Transverse colon (tissue), 4 donors: ENCODE measurements around the gene PDE12. TPM values are rescaled to one million over a fixed set of nuclear protein-coding genes. Genes with fewer than 3 reads are reported as not detected.
"Not testable (repeated sequence)": the region's sequence is repeated elsewhere in the genome, so short reads cannot be mapped to it uniquely, and the experiment has no call there.

Experiments
- DNase-seq: peaks from one replicate; pipeline ENCODE4 v3.0.0-alpha.2; 2019
- H3K27ac ChIP-seq, 4 donors: fragments of 200-600 bp; sonication (generic); 2 replicates each; pipeline ENCODE4 v1.5.1; 2016 to 2018; ENCODE audit warnings: inconsistent platforms in 4 of 4
- H3K27me3 ChIP-seq: fragments of 200-600 bp; sonication (generic); 2 replicates; pipeline ENCODE4 v1.5.1; 2017; ENCODE audit warnings: inconsistent platforms
- H3K36me3 ChIP-seq, 4 donors: fragments of 200-600 bp; sonication (generic); 2 replicates each; pipeline ENCODE4 v1.5.1; 2017 to 2019; ENCODE audit warnings: inconsistent platforms in 4 of 4
- H3K4me1 ChIP-seq, 4 donors: fragments of 200-600 bp; sonication (generic); 2 replicates each; pipeline ENCODE4 v1.5.1; 2017 to 2020; ENCODE audit warnings: inconsistent platforms in 4 of 4
- H3K4me3 ChIP-seq, 4 donors: fragments of 200-600 bp; sonication (generic); 1 replicate in 1 of 4; 2 replicates in 3 of 4; pipeline versions ENCODE4 v1.5.1 to v1.6.1; 2017 to 2019; ENCODE audit warnings: inconsistent platforms in 4 of 4
- H3K9me3 ChIP-seq, 2 donors: fragments of 200-600 bp; sonication (generic); 2 replicates each; pipeline ENCODE4 v1.5.1; 2017 to 2019; ENCODE audit warnings: inconsistent platforms in 2 of 2
- CTCF ChIP-seq, 5 experiments: fragments of 200-600 bp in 3 of 5; fragments of 450-650 bp in 2 of 5; sonication (generic) in 3 of 5; IDR thresholded peaks; 1 replicate in 2 of 5; 2 replicates in 3 of 5; pipeline ENCODE4 v1.5.1; 2016 to 2017; ENCODE audit warnings: antibody characterized with exemption in 5 of 5, inconsistent platforms in 3 of 5, mild to moderate bottlenecking in 2 of 5, moderate library complexity in 1 of 5
- EP300 ChIP-seq: sonication (generic); formaldehyde crosslinking; IDR thresholded peaks from one replicate; pipeline ENCODE4 v1.6.1; 2017; ENCODE audit warnings: antibody characterized with exemption, low read depth
- POLR2A ChIP-seq: fragments of 450-650 bp; IDR thresholded peaks from one replicate; pipeline ENCODE4 v1.6.1; 2016; ENCODE audit warnings: antibody characterized with exemption, mild to moderate bottlenecking, moderate library complexity
- POLR2AphosphoS5 ChIP-seq, 3 donors: sonication (generic); formaldehyde crosslinking; IDR thresholded peaks; one replicate each; pipeline ENCODE4 v1.6.1; 2016; ENCODE audit warnings: antibody characterized with exemption in 3 of 3
- WGBS, 2 donors: methylation state at CpG; one replicate each; pipeline ENCODE4 v1.1.5; 2018; ENCODE audit warnings: low coverage in 1 of 2; 5-methylcytosine and 5-hydroxymethylcytosine counted together
- in situ Hi-C, 4 donors: fragments of 200-750 bp; cut with MboI; loops; one replicate each; pipeline versions ENCODE4 v1.15.0 to v1.15.1; 2017; ENCODE audit warnings: low sequenced_read_pairs in 3 of 4, low pct_ligation_motif_present in 1 of 4, low pct_unique_long_range_greater_than_20kb in 1 of 4
- intact Hi-C: fragments of 100-400 bp; cut with DNase I; formaldehyde crosslinking; loops from one replicate; pipeline ENCODE4 v1.15.1; 2023; ENCODE audit warnings: low total_unique reads
- small RNA-seq, 4 donors: library from RNA; depleted of rRNA; stranded (forward); fragments of <200 nt; gene quantifications; one replicate each; pipeline ENCODE3, GENCODE V24; 2016
- total RNA-seq, 4 donors: library from RNA; depleted of rRNA; stranded (reverse); fragments of >200 nt; gene quantifications; one replicate each; pipeline ENCODE4 v1.1.0, GENCODE V29; 2016

Gene PDE12
- total RNA-seq, 4 donors from 2014 or later, result 4.2 to 34.8 (median 19.3) TPM

GRCh38 chr3:57604971-57605370, 48.9 kb downstream of the PDE12 start:
- Histone ChIP-seq H3K4me1 (peaks cover 0 to 6% (median 3%) of the 10 kb centered on the region in 4 donors), H3K36me3 (peaks cover 0 to 3% (median 0%) of the 10 kb centered on the region in 4 donors), H3K4me3 (no peak overlapping the region), H3K9me3 (no peaks in the 10 kb centered on the region), H3K27ac (no peak overlapping the region), H3K27me3 (no peaks in the 10 kb centered on the region)
- peak; percentile 31 for DNase-seq
- 59% methylated on average over 2 of the region's 2 CpGs; no CpG with 5 or more reads in 1 of the 2 donors for WGBS, 2 donors
- no peak for TF ChIP-seq POLR2AphosphoS5 (IDR thresholded peaks at IDR 0.05)
- TF ChIP-seq EP300, result no peak
- no peak for TF ChIP-seq CTCF (IDR thresholded peaks at IDR 0.05)
- TF ChIP-seq POLR2A, result no peak
- intact Hi-C loops, result no loop called here
- in situ Hi-C loops, result no loop called here

- Histone ChIP-seq H3K4me1 (peaks cover 0 to 6% (median 3%) of the 10 kb centered on the region in 4 donors), H3K4me3 (no peak overlapping the region), H3K36me3 (peaks cover 0 to 3% (median 0%) of the 10 kb centered on the region in 4 donors), H3K27ac (no peak overlapping the region), H3K27me3 (no peaks in the 10 kb centered on the region), H3K9me3 (no peaks in the 10 kb centered on the region)
- DNase-seq, result no peak
- TF ChIP-seq CTCF (IDR thresholded peaks at IDR 0.05) (no peak), EP300 (no peak), POLR2AphosphoS5 (IDR thresholded peaks at IDR 0.05) (no peak), POLR2A (no peak)
- intact Hi-C loops, result no loop called here
- in situ Hi-C loops, result no loop called here
Observed at GRCh38 chr3:57605683-57606082, 49.6 kb downstream of the PDE12 start.

- H3K27me3 ChIP-seq, H3K4me1 ChIP-seq, H3K4me3 ChIP-seq, in situ Hi-C loops, H3K9me3 ChIP-seq, H3K36me3 ChIP-seq, H3K27ac ChIP-seq, intact Hi-C loops, DNase-seq: not testable (repeated sequence)
- 93 to 95% methylated on average over 4 to 5 of the region's 5 CpGs for WGBS, 2 donors
Observed at GRCh38 chr3:57611870-57612269, 55.8 kb downstream of the PDE12 start.

GRCh38 chr3:57616233-57616632, 60.2 kb downstream of the PDE12 start:
- in situ Hi-C loops (no loop called here), intact Hi-C loops (no loop called here)
- TF ChIP-seq CTCF (IDR thresholded peaks at IDR 0.05) (no peak), POLR2AphosphoS5 (IDR thresholded peaks at IDR 0.05) (no peak), POLR2A (no peak), EP300 (no peak)
- H3K36me3 ChIP-seq, result no peaks in the 10 kb centered on the region
- no peak overlapping the region for H3K4me3 ChIP-seq
- no peak overlapping the region for H3K27ac ChIP-seq
- 91 to 100% methylated on average over 1 to 3 of the region's 3 CpGs for WGBS, 2 donors
- H3K27me3 ChIP-seq, result no peaks in the 10 kb centered on the region
- DNase-seq, result no peak
- H3K4me1 ChIP-seq, result no peaks in the 10 kb centered on the region
- no peaks in the 10 kb centered on the region for H3K9me3 ChIP-seq

Small RNAs within 50 kb of the gene (small RNA-seq; reads per million reads assigned to genes)
- gene RNU6-108P, result 0 reads per million in 4 donors
- gene RNU6-1181P, result 0 reads per million in 4 donors
- gene RNU6-483P, result 0 reads per million in 4 donors

Other genes with a start within 250 kb of the PDE12 start
- not detected for gene DNAH12, start 11.9 kb upstream of the PDE12 start, total RNA-seq
- gene ARF4, start 41.1 kb downstream of the PDE12 start, total RNA-seq, result 100 to 1,000 TPM in 2 of 4 donors, 10 to 100 TPM in 2; 89.6 to 109 (median 98.2) TPM
- gene DENND6A, start 136.8 kb downstream of the PDE12 start, total RNA-seq, result 10 to 100 TPM in 3 of 4 donors, 1 to 10 TPM in 1; 9.4 to 29.7 (median 18.9) TPM
- gene SLMAP, start 200.0 kb downstream of the PDE12 start, total RNA-seq, result 100 to 1,000 TPM; 111 to 162 (median 119) TPM